HepG2 (cell line): ENCODE results near the gene LAMB4. TPM values are rescaled to one million over a fixed set of nuclear protein-coding genes. Genes with fewer than 3 reads are reported as not detected.

Source experiments
- BRCA1 ChIP-seq: sonication (generic); formaldehyde crosslinking; IDR thresholded peaks from 2 replicates; pipeline ENCODE4 v1.4.0; 2020; ENCODE audit warnings: missing genetic modification reagents
- CBX5 ChIP-seq: sonication (generic); formaldehyde crosslinking; IDR thresholded peaks from 2 replicates; pipeline ENCODE4 v1.4.0; 2020; ENCODE audit warnings: missing genetic modification reagents, borderline replicate concordance
- FOXJ3 ChIP-seq: sonication (generic); formaldehyde crosslinking; IDR thresholded peaks from 2 replicates; pipeline ENCODE4 v1.4.0; 2020; ENCODE audit warnings: missing genetic modification reagents, mild to moderate bottlenecking, borderline replicate concordance
- HNF1A ChIP-seq, 2 experiments: sonication (generic) in 1 of 2; formaldehyde crosslinking in 1 of 2; IDR thresholded peaks; 2 replicates each; pipeline versions ENCODE4 v1.4.0 to v1.6.1; 2016 to 2020; ENCODE audit warnings: borderline replicate concordance in 1 of 2, low read depth in 1 of 2, mild to moderate bottlenecking in 1 of 2, missing genetic modification reagents in 1 of 2
- HNRNPUL1 ChIP-seq: fragments of 200-400 bp; formaldehyde crosslinking; IDR thresholded peaks from 2 replicates; pipeline ENCODE4 v1.6.1; 2017; ENCODE audit warnings: low read depth, mild to moderate bottlenecking, low read length, moderate library complexity
- MED13 ChIP-seq: sonication (generic); formaldehyde crosslinking; IDR thresholded peaks from 2 replicates; pipeline ENCODE4 v1.5.0; 2020; ENCODE audit warnings: missing genetic modification reagents
- MLX ChIP-seq: IDR thresholded peaks from 2 replicates; pipeline ENCODE4 v1.6.1; 2016
- PAXIP1 ChIP-seq: sonication (generic); formaldehyde crosslinking; conservative IDR thresholded peaks from 2 replicates; pipeline ENCODE4 v1.4.0; 2020; ENCODE audit warnings: mild to moderate bottlenecking, missing genetic modification reagents, moderate library complexity
- RBM39 ChIP-seq: fragments of 200-400 bp; formaldehyde crosslinking; IDR thresholded peaks from one replicate; pipeline ENCODE4 v1.6.1; 2018; ENCODE audit warnings: antibody characterized with exemption, mild to moderate bottlenecking, low read depth, low read length; ENCODE audit not compliant: poor library complexity, severe bottlenecking
- SALL1 ChIP-seq: sonication (generic); formaldehyde crosslinking; IDR thresholded peaks from 2 replicates; pipeline ENCODE4 v1.8.0; 2022; ENCODE audit warnings: mild to moderate bottlenecking, missing genetic modification reagents
- SOX6 ChIP-seq, 2 experiments: fragments of 450-650 bp in 1 of 2; sonication (generic) in 1 of 2; formaldehyde crosslinking in 1 of 2; IDR thresholded peaks; 2 replicates each; pipeline versions ENCODE4 v1.4.0 to v1.6.1; 2017 to 2020; ENCODE audit warnings: antibody characterized with exemption in 1 of 2, mild to moderate bottlenecking in 1 of 2, missing genetic modification reagents in 1 of 2
- THAP11 ChIP-seq: IDR thresholded peaks from 2 replicates; pipeline ENCODE4 v1.6.1; 2016; ENCODE audit warnings: missing biosample characterization, missing genetic modification reagents
- THRA ChIP-seq: sonication (generic); formaldehyde crosslinking; IDR thresholded peaks from 2 replicates; pipeline ENCODE4 v1.4.0; 2020; ENCODE audit warnings: missing genetic modification reagents, borderline replicate concordance
- ZNF552 ChIP-seq: sonication (generic); formaldehyde crosslinking; IDR thresholded peaks from 2 replicates; pipeline ENCODE4 v1.9.0; 2022; ENCODE audit warnings: missing genetic modification reagents, mild to moderate bottlenecking, borderline replicate concordance
- ZNF605 ChIP-seq: sonication (generic); formaldehyde crosslinking; IDR thresholded peaks from 2 replicates; pipeline ENCODE4 v1.8.0; 2022; ENCODE audit warnings: mild to moderate bottlenecking, missing genetic modification reagents
- polyA plus RNA-seq, 8 experiments: library from polyadenylated mRNA; depleted of rRNA in 3 of 8; stranded (reverse) in 7 of 8; unstranded in 1 of 8; fragments of >200 nt; fragmentation: Illumina TruSeq in 4 of 8; extraction: Trizol in 4 of 8; gene quantifications; 2 replicates each; pipeline versions ENCODE4 v1.2.1 to v1.2.3, GENCODE V29; 2011 to 2016; ENCODE audit warnings: low read depth in 4 of 8, missing spikeins in 1 of 8, mixed read lengths in 1 of 8; ENCODE audit not compliant: insufficient read depth in 1 of 8
- total RNA-seq, 5 experiments: library from RNA; depleted of rRNA; stranded (reverse); fragments of >200 nt; fragmentation: Illumina TruSeq; extraction: Trizol; gene quantifications; 2 replicates each; pipeline ENCODE4 v1.2.3, GENCODE V29; 2016; ENCODE audit warnings: low read depth in 1 of 5

Gene LAMB4
- total and polyA plus RNA-seq, 2 of the 13 experiments (the other 11 are each of a cell fraction or from before 2014, with no cell fraction given): 0.05 TPM; not detected in 1

- peak; percentile 73 for TF ChIP-seq PAXIP1 (CRISPR knock-in tag)
- peak; percentile 29; the same call in 1 of the 2 replicates for TF ChIP-seq SALL1 (CRISPR knock-in tag)
- TF ChIP-seq ZNF552 (CRISPR knock-in tag): no peak
- TF ChIP-seq RBM39: no peak
- no peak for TF ChIP-seq MED13 (CRISPR knock-in tag)
- TF ChIP-seq CBX5 (CRISPR knock-in tag): no peak
- no peak for TF ChIP-seq SOX6 (IDR thresholded peaks at IDR 0.05)
- TF ChIP-seq SOX6 (CRISPR knock-in tag; IDR thresholded peaks at IDR 0.05): peak; percentile 89
- TF ChIP-seq HNRNPUL1: peak; percentile 60; the same call in 1 of the 2 replicates
- TF ChIP-seq THRA (CRISPR knock-in tag): 0 out of 2 replicates have a peak, but pooled peaks have one; percentile 6
- peak; percentile 93 for TF ChIP-seq HNF1A (IDR thresholded peaks at IDR 0.05; ENCODE audit: low read depth)
- TF ChIP-seq HNF1A (CRISPR knock-in tag; IDR thresholded peaks at IDR 0.05; ENCODE audit: borderline replicate concordance): peak; percentile 94
- TF ChIP-seq BRCA1: 0 out of 2 replicates have a peak, but pooled peaks have one; percentile 51
- no peak for TF ChIP-seq THAP11 (CRISPR knock-in tag)
- peak; percentile 49; the same call in 1 of the 2 replicates for TF ChIP-seq FOXJ3 (CRISPR knock-in tag)
- TF ChIP-seq ZNF605 (CRISPR knock-in tag): 0 out of 2 replicates have a peak, but pooled peaks have one; percentile 52
- 0 out of 2 replicates have a peak, but pooled peaks have one; percentile 35 for TF ChIP-seq MLX (CRISPR knock-in tag)
Observed at GRCh38 chr7:108094933-108095710, 35.0 kb downstream of the LAMB4 start (continued).
